Heart right ventricle (tissue), 16 donors: ENCODE data around the gene CCR5AS.

Experiments used
- ATAC-seq, 8 donors: fragments of 200-7000 bp; cut with Tn5 transposase; one replicate each; pipeline ENCODE4 v1.9.1; 2020; ENCODE audit warnings: mild to moderate bottlenecking in 8 of 8, moderate library complexity in 8 of 8, moderate number of reproducible peaks in 1 of 8
- DNase-seq, 2 donors: peaks; one replicate each; pipeline ENCODE4 v3.0.0-alpha.2; 2020
- H3K27ac ChIP-seq, 10 donors: fragments of 200-600 bp; sonication (generic) in 2 of 10; one replicate each; pipeline versions ENCODE4 v1.5.0 to v1.8.0; 2020 to 2022; ENCODE audit warnings: mild to moderate bottlenecking in 3 of 10
- H3K27me3 ChIP-seq, 7 donors: fragments of 200-600 bp; one replicate each; pipeline ENCODE4 v1.8.0; 2021 to 2022; ENCODE audit warnings: mild to moderate bottlenecking in 2 of 7
- H3K36me3 ChIP-seq, 9 donors: fragments of 200-600 bp; sonication (generic) in 1 of 9; one replicate each; pipeline versions ENCODE4 v1.5.0 to v1.8.0; 2020 to 2022; ENCODE audit warnings: mild to moderate bottlenecking in 2 of 9
- H3K4me1 ChIP-seq, 9 donors: fragments of 200-600 bp; sonication (generic) in 1 of 9; one replicate each; pipeline versions ENCODE4 v1.5.0 to v1.8.0; 2020 to 2022; ENCODE audit warnings: mild to moderate bottlenecking in 4 of 9
- H3K4me3 ChIP-seq, 10 donors: fragments of 200-600 bp; sonication (generic) in 2 of 10; one replicate each; pipeline versions ENCODE4 v1.5.0 to v1.8.0; 2020 to 2022; ENCODE audit warnings: mild to moderate bottlenecking in 7 of 10, moderate library complexity in 2 of 10
- H3K9me3 ChIP-seq, 11 donors: fragments of 200-600 bp in 10 of 11; sonication (generic) in 2 of 11; one replicate each; pipeline versions ENCODE4 v1.5.0 to v1.8.0; 2013 to 2022; ENCODE audit warnings: mild to moderate bottlenecking in 2 of 11, control low read depth in 1 of 11, moderate library complexity in 1 of 11
- CTCF ChIP-seq, 9 donors: fragments of 200-600 bp; sonication (generic) in 2 of 9; IDR thresholded peaks; one replicate each; pipeline versions ENCODE4 v1.5.0 to v1.8.0; 2021 to 2022; ENCODE audit warnings: antibody characterized with exemption in 9 of 9, mild to moderate bottlenecking in 5 of 9, moderate library complexity in 1 of 9
- WGBS, 2 donors: extraction: QIAGEN DNeasy Blood & Tissue Kit; methylation state at CpG; one replicate each; pipeline ENCODE4 v1.1.7; 2013; ENCODE audit warnings: inconsistent platforms in 1 of 2; 5-methylcytosine and 5-hydroxymethylcytosine counted together
- intact Hi-C, 10 donors: fragments of 100-400 bp; cut with DNase I; formaldehyde crosslinking; loops; one replicate each; pipeline versions ENCODE4 v1.11.1 to v1.14.2; 2022
- donor health status: Arrhythmogenic right ventricular cardiomyopathy.
- donor health status: ischemic (EF 13 %, LVEDD 7.1; RV severe dilation, severe dysfunction).
- donor health status: healthy with polysubstance abuse.
- donor health status: DM: no; HTN: yes; CAD: no.
- donor health status: DM: no; HTN: no; CAD: no.
- donor health status: ischemic (EF 25% LVEDD 6.9; RV normal size, moderate dysfunction).
- donor health status: ischemic (EF 25% LVEDD 5.7; RV mildly dilated, moderate dysfunction).
- donor health status: healthy.
- donor health status: DM: yes; HTN: yes; CAD: no.
- donor health status: Ischemic cardiomyopathy.
- donor health status: ischemic (EF 35%, LVEDD 5.7; RV mildly dilated, moderate dysfunction).
- donor health status: nonischemic (EF 11% LVEDD 7.7; RV severe dilation, severe dysfunction).
- donor health status: DM: yes; HTN: yes; CAD: no.
- donor health status: PGD.
- donor health status: ischemic (EF 29% LVEDD 5.4; RV normal size, mild dysfunction).
- donor health status: nonischemic (EF 23%, LVEDD 6.1; RV moderate dilation, normal function).

The CCR5AS gene

DNA sequence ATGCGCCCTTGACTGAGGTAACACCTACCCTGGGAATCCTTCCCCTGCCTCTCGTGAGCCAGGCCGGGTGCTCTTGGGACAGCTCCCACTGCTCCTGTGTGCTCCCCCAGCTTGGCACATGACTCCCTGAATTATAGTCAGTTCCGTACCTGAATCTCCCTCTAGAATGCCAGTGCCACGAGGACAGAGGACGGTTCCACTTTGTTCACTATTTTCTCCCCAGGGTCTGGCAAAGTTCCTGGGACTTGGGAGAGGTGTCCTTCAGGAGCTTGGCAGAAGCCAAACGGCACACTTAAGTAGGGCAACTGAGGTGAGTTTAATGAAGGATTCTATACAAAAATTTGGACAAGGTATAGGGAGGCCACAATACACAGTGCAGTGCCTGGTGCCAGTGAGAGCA is 9.8 kb downstream of the CCR5AS start:
- no peak overlapping the region for H3K27ac ChIP-seq
- peaks cover 0 to 55% (median 0%) of the 10 kb centered on the region in 9 donors for H3K4me1 ChIP-seq
- ATAC-seq (no peak), DNase-seq (no peak)
- intact Hi-C loops, result no loop called here
- H3K27me3 ChIP-seq, result no peaks in the 10 kb centered on the region
- H3K36me3 ChIP-seq, result no peaks in the 10 kb centered on the region
- WGBS, 2 donors, result 78 to 80% methylated on average over 7 of the region's 7 CpGs
- TF ChIP-seq CTCF (IDR thresholded peaks at IDR 0.05), result no peak
- H3K9me3 ChIP-seq, result no peaks in the 10 kb centered on the region
- no peak overlapping the region for H3K4me3 ChIP-seq

GRCh38 chr3:46395766-46396530 is 10.9 kb downstream of the CCR5AS start:
- Histone ChIP-seq H3K9me3 (no peaks in the 10 kb centered on the region), H3K4me1 (peaks cover 0 to 55% (median 0%) of the 10 kb centered on the region in 9 donors), H3K36me3 (no peaks in the 10 kb centered on the region), H3K27ac (peak overlapping the region in 1 of 10 donors; percentile 62), H3K27me3 (no peaks in the 10 kb centered on the region), H3K4me3 (no peak overlapping the region)
- DNase-seq (no peak), ATAC-seq (peak in 2 of 8 donors; percentile 49 to 56)
- WGBS, 2 donors, result 68 to 80% methylated on average over 6 of the region's 6 CpGs
- intact Hi-C loops, result no loop called here
- TF ChIP-seq CTCF (IDR thresholded peaks at IDR 0.05), result no peak

GRCh38 chr3:46395210-46395661 is 11.6 kb downstream of the CCR5AS start:
- H3K9me3 ChIP-seq, result no peaks in the 10 kb centered on the region
- no peaks in the 10 kb centered on the region for H3K27me3 ChIP-seq
- ATAC-seq, result peak in 6 of 8 donors; percentile 11 to 46 (median 30)
- TF ChIP-seq CTCF (IDR thresholded peaks at IDR 0.05), result no peak
- DNase-seq, result no peak
- peaks cover 0 to 55% (median 0%) of the 10 kb centered on the region in 9 donors for H3K4me1 ChIP-seq
- H3K4me3 ChIP-seq, result no peak overlapping the region
- H3K27ac ChIP-seq, result peak overlapping the region in 1 of 10 donors; percentile 62
- no peaks in the 10 kb centered on the region for H3K36me3 ChIP-seq
- WGBS, 2 donors, result 52 to 66% methylated on average over 6 of the region's 6 CpGs
- intact Hi-C loops, result no loop called here

GRCh38 chr3:46393554-46394434 is 13.1 kb downstream of the CCR5AS start:
- Histone ChIP-seq H3K36me3 (no peaks in the 10 kb centered on the region), H3K27me3 (no peaks in the 10 kb centered on the region), H3K4me1 (peaks cover 0 to 42% (median 0%) of the 10 kb centered on the region in 9 donors), H3K27ac (no peak overlapping the region), H3K9me3 (no peaks in the 10 kb centered on the region), H3K4me3 (no peak overlapping the region)
- DNase-seq, result no peak
- ATAC-seq, result peak in 1 of 8 donors; percentile 84
- no peak for TF ChIP-seq CTCF (IDR thresholded peaks at IDR 0.05)
- intact Hi-C loops, result no loop called here
- WGBS, 2 donors, result 70 to 75% methylated on average over 8 of the region's 8 CpGs
